D721Med (cell line): ENCODE results near the gene FGF14.

Source experiments
- DNase-seq: peaks from one replicate; pipeline ENCODE4 v3.0.0; 2011; ENCODE audit warnings: low spot score; ENCODE audit not compliant: insufficient read length
- FAIRE-seq: peaks from 2 replicates; lab custom pipeline; 2011; peaks lifted over from hg19 to GRCh38; lab: Jason Lieb, UNC
- CTCF ChIP-seq: IDR thresholded peaks from 2 replicates; pipeline ENCODE4 v1.5.1; 2012; ENCODE audit warnings: mild to moderate bottlenecking, control low read depth; ENCODE audit not compliant: insufficient read depth; ENCODE audit errors: missing control alignments

Gene FGF14

GRCh38 chr13:101868585-101869469, 533.0 kb downstream of the FGF14 start:
- FAIRE-seq, result no peak
- no peak for TF ChIP-seq CTCF
- no peak for DNase-seq

GRCh38 chr13:101866889-101867581, 534.8 kb downstream of the FGF14 start:
- FAIRE-seq, result no peak
- TF ChIP-seq CTCF, result no peak
- DNase-seq, result no peak

- no peak for TF ChIP-seq CTCF
- FAIRE-seq, result no peak
- DNase-seq, result no peak
These were observed 543.0 kb downstream of the FGF14 start for GRCh38 chr13:101858860-101859259.

GRCh38 chr13:101846701-101847100, 555.1 kb downstream of the FGF14 start:
- no peak for TF ChIP-seq CTCF
- DNase-seq (no peak), FAIRE-seq (no peak)

- FAIRE-seq (no peak), DNase-seq (no peak)
- no peak for TF ChIP-seq CTCF
These were observed 555.6 kb downstream of the FGF14 start for GRCh38 chr13:101846249-101846648.

GRCh38 chr13:101845245-101846020, 556.4 kb downstream of the FGF14 start:
- FAIRE-seq (no peak), DNase-seq (no peak)
- no peak for TF ChIP-seq CTCF
